Amniotic epithelial cell (primary cell): Measurements from ENCODE around the gene SNN.

Source experiments
- DNase-seq: peaks from one replicate; pipeline ENCODE4 v3.0.0-alpha.2; 2010; ENCODE audit warnings: low read depth

Gene SNN

DNA sequence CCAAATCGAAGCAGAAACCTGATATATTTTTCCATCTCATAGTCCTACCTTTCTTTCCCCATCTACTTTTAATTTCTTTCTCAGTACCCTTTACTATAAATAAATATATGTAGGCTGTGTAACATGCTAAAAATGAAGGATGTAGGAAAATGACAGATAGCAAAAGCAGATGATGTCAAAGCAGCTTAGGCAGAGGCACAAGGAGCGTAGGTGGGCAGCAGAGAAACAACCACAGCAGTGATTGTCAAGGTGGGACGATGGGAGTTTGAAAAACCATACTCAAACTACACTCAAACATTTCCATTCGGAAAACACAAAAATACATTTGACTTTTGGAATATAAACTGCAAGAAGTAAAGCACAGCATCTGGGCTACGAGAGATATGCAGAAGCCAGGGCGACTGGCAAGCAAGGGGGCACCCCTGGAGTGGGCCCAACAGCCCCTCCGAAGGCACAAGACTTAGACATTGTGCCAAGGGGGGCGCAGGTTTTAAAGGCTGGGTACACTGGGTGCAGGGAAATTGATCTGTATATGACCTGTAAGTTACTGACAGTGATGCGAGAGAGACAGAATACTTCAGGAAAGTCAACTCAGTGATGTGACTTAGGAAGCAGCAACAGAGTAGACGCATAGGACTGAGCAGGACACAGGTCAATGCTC is 31.1 kb downstream of the SNN start:
- DNase-seq = no peak

DNA sequence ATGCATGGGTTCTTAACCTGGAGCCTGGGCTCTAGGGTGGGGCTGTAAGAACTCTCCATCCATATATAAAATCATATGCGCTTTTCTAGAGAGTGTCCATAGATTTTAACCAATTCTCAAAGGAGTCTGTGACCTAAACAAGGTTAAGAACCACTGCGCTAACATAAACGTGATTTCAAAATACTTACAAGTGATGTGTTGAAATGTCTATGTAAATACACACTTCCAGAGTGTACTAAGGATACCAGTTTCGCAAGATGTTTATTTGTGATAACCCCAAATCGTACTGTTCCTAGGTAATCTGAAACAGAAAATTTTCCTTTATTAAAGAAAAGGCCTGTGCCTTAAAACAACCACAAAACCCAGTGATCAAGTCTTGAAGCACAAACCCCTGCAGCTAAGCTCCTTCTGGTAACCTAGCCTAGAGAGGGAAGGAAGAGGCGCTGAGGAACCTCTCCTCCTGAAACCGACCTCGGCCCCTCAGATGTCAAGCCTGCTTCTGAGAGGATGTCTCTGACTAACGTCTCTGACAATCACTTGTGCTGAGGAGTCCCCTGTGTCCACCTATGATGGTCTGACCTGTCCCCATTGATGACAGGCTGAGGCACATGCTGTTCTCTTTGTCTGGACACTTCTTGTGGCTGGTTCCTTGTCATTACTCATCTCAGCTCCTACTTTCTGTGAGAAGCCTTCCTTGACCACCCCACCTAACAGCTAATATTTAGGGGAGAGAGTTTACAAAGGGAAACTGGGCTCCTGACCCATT is 32.2 kb downstream of the SNN start:
- DNase-seq = peak; percentile 85

DNA sequence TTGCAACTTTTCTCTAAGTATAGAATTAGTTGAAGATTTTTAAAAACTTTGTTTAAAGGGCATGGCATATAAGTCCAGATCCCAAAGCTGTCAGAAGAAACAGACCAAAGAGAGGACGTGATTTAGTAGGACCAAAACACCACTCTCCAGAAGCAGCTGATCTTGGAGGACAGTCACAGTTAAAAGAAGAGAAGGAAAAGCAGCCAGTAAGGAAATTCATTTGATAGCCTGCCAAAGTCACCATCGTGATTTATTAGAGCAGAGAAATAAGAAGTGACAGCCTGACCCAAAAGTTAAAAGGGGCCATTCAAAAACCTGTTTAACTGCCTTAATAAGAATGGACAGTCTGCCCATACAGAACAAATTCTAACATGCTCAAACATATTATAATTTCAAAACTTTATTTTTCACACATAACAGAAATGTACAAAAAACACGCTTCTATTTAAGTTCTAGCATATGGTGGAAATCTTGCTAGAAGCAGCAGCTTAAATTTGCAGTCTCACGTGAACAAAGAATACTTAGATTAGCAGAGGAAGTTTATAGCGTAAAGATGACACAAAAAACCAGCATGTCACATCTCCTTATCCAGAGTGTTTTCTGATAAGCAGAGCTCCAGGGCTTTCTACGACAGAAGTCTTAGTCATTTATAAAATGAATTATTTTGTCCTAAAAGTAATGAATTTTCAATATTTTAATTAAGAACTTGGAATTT is 37.2 kb downstream of the SNN start:
- no peak for DNase-seq

DNA sequence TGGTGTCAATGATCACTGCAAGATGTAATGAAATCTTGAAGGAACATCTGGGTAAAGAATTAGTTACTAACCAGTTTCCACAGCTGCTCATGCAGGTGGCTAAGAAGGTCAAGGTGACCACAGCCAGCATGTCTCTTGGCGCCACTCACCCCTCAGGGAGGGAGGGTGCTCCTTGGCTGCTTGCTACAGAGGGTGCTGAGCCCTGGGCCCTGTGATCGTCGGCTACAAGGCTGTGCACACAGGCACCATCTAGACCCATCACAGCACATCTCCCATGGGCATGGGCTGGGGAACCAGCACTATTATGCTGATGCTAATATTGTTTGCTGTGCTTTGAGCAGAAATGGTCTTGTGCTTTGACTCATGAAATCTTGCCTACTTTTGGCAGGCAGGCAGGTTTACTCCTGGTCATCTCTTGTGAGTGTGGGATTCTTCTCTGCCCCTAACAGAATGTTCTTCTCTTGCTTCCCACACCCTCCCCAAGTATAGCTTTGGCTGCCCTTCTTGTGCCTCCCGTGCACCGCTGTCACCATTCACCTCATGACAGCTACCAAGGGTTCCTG is 38.0 kb downstream of the SNN start:
- DNase-seq = no peak

DNA sequence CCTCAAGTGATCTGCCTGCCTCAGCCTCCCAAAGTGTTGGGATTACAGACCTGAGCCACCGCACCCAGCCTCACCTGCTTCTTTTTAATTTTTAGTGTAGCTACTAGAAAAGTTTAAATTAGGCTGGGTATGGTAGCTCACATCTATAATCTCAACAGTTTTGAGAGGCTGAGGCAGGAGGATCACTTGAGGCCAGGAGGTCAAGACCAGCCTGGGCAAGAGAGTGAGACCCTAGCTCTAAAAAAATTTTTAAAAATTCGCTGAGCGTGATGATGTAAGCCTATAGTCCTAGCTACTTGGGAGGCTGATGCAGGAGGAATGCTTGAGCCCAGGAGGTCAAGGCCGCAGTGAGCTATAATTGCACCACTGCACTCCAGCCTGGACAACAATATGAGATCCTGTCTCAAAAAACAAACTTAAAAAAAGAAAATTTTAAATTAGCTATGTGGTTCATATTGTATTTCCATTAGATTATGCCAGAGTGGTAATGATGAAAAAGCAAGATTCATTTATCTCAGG is 39.5 kb downstream of the SNN start:
- no peak for DNase-seq

DNA sequence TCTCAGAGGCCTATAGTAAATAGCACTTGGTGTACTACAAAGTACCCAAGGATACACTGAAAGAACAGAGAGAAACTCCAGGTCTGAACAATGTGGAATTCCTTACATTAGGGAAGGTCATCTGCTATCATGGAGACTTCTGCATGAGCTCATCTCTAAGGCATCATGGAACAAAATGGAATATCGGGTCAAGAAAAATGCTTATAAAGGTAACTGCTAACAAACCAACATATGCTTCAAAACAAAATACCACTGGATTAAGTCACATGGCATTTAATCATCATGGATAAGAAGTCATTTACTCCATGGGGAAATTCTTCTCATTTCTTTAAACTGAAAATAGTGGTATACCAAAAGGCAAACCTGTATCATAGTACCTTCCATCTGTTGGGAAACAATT is 40.2 kb downstream of the SNN start:
- peak; percentile 68 for DNase-seq

DNA sequence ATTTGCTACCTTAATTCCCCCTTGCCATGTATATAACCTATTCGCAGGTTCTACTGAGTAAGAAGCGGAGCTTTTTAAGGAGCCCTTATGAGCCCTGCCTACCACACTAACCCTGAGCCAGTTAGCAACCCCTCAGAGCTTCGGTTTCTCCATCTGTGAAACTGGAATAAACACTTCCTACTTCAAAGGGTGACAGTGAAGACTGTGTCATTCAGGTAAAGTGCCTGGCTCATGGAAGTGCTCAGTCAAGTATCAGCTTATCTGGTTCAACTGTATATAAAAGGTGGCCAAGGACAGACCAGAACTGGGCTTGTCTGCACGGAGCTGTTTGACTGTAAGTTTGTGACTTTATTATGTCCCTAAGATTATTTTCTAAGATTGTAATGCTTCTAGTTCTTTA is 43.4 kb downstream of the SNN start:
- no peak for DNase-seq

DNA sequence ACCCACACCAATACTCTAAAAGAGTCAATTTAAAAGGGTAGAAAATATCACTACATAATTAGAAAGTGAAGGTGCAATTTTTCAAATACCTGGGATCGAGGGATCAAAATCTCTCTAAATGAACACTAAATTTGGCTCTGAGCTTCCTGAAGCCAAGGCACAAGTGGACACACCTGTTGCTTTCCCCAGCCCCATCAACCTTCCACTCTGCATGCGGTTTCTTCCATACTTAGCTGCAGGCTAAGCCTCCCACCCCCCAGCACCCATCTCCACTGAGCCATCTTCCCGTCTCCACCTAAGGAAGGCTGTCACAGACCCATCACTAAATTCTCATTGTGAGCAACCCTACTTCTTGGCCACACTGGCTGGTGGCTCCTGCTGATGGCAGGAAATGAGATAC is 43.9 kb downstream of the SNN start:
- DNase-seq = no peak

DNA sequence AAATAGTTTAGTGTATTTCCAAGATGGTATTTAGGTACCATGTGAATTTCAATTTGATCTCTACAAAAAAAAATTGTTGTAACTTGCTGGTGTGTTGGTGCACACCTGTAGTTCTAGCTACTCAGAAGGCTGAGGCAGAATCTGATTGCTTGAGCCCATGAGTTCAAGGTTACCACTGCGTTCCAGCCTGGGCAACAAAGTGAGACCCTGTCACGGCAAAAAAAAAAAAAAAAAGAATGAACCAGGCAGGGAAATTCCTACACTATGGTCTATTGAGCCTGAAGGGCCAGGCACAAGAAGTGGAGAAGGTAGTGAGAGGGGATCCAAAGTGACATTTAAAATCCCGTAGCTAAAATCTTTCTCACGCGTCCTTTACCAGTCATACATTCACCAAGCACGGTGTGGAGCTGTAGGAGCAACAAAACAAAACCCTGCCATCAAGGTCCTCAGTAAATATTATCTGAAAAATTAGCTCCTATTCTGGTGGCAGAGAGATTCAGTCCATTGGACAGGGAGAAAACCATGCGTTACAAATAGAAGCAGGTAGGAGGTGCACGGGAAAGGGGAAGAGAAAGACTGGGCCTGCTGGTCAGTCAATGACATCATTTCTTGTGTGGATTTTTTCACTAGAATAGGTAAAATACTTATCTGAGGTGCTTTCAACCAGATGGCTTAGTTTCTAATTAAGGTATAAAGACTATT is 47.1 kb downstream of the SNN start:
- DNase-seq = no peak

DNA sequence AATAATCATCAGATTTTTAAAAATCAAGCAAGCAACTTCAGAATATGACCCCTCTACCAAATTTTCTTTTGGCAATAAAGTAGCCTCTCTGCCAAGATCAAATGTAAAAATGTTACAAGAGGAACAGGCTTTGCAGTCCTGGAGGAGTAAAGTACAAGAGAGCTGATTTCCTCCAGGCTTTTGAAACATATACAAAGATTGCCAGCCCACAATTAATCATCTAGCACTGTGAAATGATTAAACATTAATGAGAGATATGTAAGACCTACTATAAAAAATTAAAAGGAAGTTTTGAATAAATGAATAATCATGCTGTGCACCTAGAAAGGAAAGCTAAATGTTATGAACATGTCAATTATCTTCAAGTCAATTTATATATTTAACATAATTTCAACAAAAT is 48.1 kb downstream of the SNN start:
- peak; percentile 33 for DNase-seq

DNA sequence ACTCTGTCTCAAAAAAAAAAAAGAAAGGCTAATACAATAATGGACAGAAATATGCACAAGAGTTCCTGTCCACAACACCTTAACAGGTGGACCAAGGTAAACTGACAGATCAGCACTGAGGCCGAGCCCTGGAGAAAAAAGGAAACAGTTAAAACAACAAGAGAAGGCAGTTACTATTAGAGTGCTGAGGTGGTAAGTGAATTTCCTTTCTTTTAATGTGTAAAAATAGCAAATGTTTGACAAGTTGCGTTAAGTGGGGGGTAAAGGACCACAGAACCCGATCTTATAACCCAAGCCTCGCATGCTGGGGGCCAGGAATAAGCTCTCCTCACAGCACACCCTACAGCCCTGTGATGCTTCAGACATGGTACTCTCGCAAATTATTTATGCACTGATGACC is 49.6 kb downstream of the SNN start:
- DNase-seq = no peak

DNA sequence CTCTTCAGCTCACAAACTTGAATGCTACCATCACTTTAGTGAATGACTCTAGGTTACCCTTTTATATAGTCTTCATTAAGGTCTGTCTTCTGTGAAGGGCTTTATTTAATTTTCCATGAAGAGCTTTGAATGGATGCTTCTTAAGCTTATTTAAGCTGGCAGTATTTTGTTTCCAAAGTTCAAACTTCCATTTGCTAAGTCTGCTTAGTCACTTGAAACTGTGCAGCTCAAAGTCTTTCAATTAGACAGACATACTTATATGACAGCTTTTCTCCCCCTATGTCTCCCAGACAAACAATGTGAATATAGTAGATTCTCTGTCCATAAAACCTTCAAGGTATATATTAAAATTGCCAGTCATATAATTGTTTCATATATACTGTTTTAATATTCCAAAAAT is 50.9 kb downstream of the SNN start:
- DNase-seq = no peak

DNA sequence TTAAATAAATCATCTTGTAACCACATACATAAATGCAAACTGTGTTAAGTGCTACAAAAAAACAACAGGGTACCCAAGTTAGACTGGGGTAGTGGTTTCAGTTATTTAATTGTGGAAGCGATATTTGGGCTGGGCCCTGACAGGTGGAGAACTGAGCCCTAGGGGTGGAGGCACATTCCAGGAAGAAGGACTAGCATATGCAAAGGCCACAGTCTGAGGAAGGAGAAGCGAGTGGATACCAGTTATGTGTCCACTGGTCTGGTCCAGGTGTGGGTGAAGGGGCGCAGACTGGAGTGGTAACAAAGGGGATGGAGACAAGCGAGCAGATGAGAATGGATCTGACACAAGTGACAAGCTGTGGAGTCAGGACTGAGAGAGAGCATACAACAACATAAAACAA is 51.5 kb downstream of the SNN start:
- DNase-seq = no peak

DNA sequence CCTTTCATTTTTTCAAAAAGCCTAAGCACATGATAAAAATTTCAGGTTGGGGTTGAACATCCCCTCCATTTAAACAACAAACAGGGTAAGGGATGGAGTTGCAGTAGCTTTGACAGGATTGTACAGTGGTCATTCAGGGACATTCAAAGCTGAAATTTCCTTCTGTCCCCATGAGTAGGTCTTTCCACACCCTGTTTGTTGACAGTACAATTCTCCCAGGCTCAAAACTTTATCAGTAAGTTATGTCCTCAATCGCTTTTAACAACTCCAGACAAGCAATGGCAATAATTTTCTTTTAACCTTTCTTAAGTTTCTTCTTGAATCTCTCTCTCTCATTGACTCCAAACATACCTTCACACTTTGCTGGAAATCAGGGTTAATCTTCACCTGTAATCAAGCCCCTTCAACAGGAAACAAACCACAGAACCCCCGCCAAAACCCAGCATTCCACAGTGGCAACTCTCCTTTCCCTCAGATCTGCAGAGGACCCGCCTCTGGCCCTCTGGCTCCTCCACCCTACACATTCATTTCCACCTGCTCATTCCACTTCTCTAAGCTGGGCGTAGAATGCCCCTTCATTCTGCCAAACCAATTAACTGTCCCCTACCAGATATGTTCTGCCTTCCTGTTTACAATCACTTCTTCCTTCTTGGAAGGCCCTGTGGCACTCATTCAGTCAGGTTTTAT is 53.7 kb downstream of the SNN start:
- DNase-seq = no peak

DNA sequence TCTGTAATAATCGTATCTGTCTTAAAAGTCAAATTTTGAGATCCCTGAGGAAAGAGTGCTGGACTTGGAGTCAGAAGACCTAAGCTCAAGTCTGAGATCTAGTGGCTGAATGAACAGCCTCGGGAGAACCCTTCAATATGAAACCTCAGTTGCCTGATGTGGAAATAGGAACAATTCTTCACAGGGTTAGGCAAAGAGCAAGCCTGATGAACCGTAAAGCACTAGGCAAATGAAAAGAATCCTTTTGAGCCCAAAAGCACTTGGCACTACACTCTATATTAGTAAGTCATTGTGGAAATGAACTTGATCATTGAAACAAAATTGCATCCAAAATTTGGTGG is 54.2 kb downstream of the SNN start:
- no peak for DNase-seq

DNA sequence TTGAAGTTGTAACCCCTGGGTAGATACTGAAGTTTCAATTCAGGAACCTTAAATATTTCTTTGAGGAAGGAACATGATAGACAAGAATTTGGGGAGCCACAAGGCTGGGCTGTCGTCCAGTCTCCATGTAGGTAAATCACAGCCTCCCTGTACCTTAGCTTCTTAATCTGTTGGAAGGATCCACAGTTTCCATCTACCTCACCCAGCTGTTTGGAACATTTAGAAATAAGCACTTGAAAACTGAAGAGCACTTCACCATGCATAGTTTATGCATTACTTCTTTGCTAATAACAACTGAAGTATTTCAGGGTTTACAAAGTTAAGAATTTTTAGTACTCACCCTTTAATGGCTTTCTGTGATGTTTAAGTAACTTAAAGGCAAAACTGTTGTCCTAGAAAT is 57.2 kb downstream of the SNN start:
- DNase-seq = no peak

DNA sequence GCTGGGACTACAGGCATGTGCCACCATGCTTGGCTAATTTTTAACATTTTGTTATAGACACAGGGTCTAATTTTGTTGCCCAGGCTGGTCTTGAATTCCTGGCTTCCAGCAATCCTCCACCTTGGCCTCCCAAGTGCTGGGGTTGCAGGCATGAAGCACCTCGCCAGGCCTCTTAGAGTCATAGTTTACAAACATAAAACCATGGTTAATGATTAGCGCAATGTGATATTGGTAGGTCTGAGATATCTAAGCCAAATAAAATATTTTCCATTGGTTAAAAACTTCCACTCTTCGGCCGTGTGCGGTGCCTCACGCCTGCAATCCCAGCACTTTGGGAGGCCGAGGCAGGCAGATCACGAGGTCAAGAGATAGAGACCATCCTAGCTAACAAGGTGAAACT is 57.8 kb downstream of the SNN start:
- no peak for DNase-seq

DNA sequence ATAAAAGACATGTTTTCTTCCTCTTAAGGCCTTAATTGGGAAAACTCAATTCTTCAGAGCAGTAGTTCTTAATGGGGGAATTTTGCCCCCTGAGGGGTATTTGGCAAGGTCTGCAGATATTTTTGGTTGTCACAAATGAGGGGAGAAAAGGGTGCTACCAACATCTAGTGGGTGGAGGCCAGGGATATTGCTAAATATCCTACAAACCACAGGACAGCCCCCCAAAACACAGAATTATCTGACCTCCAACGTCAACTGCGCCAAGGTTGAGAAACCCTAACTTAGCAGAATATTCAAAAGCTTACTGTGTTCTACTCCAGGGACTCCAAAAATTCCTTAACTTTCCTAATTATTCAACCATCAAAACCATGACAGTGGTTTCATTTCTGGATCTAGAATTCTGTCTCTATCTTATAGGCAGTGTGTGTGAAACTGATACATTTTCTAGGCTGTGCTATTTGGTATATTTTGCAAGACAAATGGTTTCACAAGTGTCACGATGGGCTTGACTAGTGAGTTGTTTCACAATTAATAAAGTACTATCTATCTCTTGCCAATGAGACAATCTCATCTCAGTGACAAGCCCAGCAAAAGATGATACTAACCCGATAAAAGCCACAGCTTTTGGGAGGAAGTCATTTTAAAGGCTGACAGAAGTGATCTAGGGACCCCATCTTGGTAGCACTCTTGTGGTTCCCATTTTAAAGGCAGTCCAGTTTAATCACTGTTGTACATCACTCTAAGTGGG is 59.7 kb downstream of the SNN start:
- DNase-seq = no peak
